Liver (tissue), 9 donors: ENCODE results near the gene PRKAR1B. TPM values are rescaled to one million over a fixed set of nuclear protein-coding genes. Genes with fewer than 3 reads are reported as not detected.

Experiments
- DNase-seq: peaks from one replicate; pipeline ENCODE4 v3.0.0-alpha.2; 2017; ENCODE audit warnings: low spot score
- H3K27ac ChIP-seq, 2 donors: one replicate each; pipeline ENCODE4 v1.7.0; 2013; ENCODE audit warnings: inconsistent platforms in 2 of 2, low read length in 2 of 2, control low read depth in 1 of 2, low read depth in 1 of 2, mild to moderate bottlenecking in 1 of 2
- H3K27me3 ChIP-seq, 4 donors: one replicate each; pipeline versions ENCODE4 v1.6.1 to v1.7.0; 2013; ENCODE audit warnings: low read length in 3 of 4, inconsistent platforms in 1 of 4, mild to moderate bottlenecking in 1 of 4, moderate library complexity in 1 of 4; ENCODE audit not compliant: control insufficient read depth in 4 of 4, insufficient read depth in 4 of 4
- H3K36me3 ChIP-seq, 4 donors: one replicate each; pipeline versions ENCODE4 v1.6.1 to v1.7.0; 2013; ENCODE audit warnings: low read length in 3 of 4, mild to moderate bottlenecking in 3 of 4, low read depth in 1 of 4, moderate library complexity in 1 of 4; ENCODE audit not compliant: control insufficient read depth in 4 of 4, insufficient read depth in 3 of 4
- H3K4me1 ChIP-seq, 4 donors: one replicate each; pipeline versions ENCODE4 v1.6.1 to v1.7.0; 2013; ENCODE audit warnings: low read length in 3 of 4, mild to moderate bottlenecking in 3 of 4, moderate library complexity in 1 of 4; ENCODE audit not compliant: control insufficient read depth in 4 of 4, insufficient read depth in 4 of 4
- H3K4me3 ChIP-seq, 3 donors: one replicate each; pipeline versions ENCODE4 v1.6.1 to v1.7.0; 2013; ENCODE audit warnings: low read length in 3 of 3, control low read depth in 1 of 3, low read depth in 1 of 3, mild to moderate bottlenecking in 1 of 3
- H3K9ac ChIP-seq, 2 donors: one replicate each; pipeline ENCODE4 v1.7.0; 2013; ENCODE audit warnings: low read length in 2 of 2, mild to moderate bottlenecking in 2 of 2, moderate library complexity in 2 of 2, control low read depth in 1 of 2, low read depth in 1 of 2
- H3K9me3 ChIP-seq, 4 donors: one replicate each; pipeline versions ENCODE4 v1.6.1 to v1.7.0; 2013; ENCODE audit warnings: low read length in 3 of 4; ENCODE audit not compliant: control insufficient read depth in 4 of 4
- ATF3 ChIP-seq: IDR thresholded peaks from 2 replicates; pipeline ENCODE4 v1.6.1; 2016; ENCODE audit warnings: antibody characterized with exemption
- FOXA1 ChIP-seq: IDR thresholded peaks from 2 replicates; pipeline ENCODE4 v1.6.1; 2016; ENCODE audit warnings: antibody characterized with exemption
- FOXA2 ChIP-seq: IDR thresholded peaks from 2 replicates; pipeline ENCODE4 v1.6.1; 2016; ENCODE audit warnings: antibody characterized with exemption
- GABPA ChIP-seq, 2 donors: IDR thresholded peaks in 1 of 2; conservative IDR thresholded peaks in 1 of 2; 2 replicates each; pipeline ENCODE4 v1.6.1; 2016; ENCODE audit warnings: antibody characterized with exemption in 2 of 2, mild to moderate bottlenecking in 1 of 2, moderate library complexity in 1 of 2
- HNF4A ChIP-seq, 2 donors: conservative IDR thresholded peaks; 2 replicates each; pipeline ENCODE4 v1.6.1; 2016; ENCODE audit warnings: antibody characterized with exemption in 2 of 2, mild to moderate bottlenecking in 2 of 2
- HNF4G ChIP-seq: IDR thresholded peaks from 2 replicates; pipeline ENCODE4 v1.6.1; 2016; ENCODE audit warnings: antibody characterized with exemption
- JUND ChIP-seq, 2 donors: IDR thresholded peaks; 2 replicates each; pipeline ENCODE4 v1.6.1; 2016; ENCODE audit warnings: antibody characterized with exemption in 2 of 2
- MAX ChIP-seq: IDR thresholded peaks from 2 replicates; pipeline ENCODE4 v1.6.1; 2016; ENCODE audit warnings: antibody characterized with exemption
- NR2F2 ChIP-seq: IDR thresholded peaks from 2 replicates; pipeline ENCODE4 v1.6.1; 2016; ENCODE audit warnings: antibody characterized with exemption
- RAD21 ChIP-seq, 2 donors: IDR thresholded peaks; 2 replicates each; pipeline ENCODE4 v1.6.1; 2016; ENCODE audit warnings: antibody characterized with exemption in 2 of 2, mild to moderate bottlenecking in 2 of 2
- REST ChIP-seq: IDR thresholded peaks from 2 replicates; pipeline ENCODE4 v1.6.1; 2016; ENCODE audit warnings: antibody characterized with exemption, mild to moderate bottlenecking
- RXRA ChIP-seq, 2 donors: IDR thresholded peaks; 2 replicates each; pipeline ENCODE4 v1.6.1; 2017 to 2018; ENCODE audit warnings: antibody characterized with exemption in 2 of 2, mild to moderate bottlenecking in 1 of 2
- SP1 ChIP-seq: IDR thresholded peaks from 2 replicates; pipeline ENCODE4 v1.6.1; 2018; ENCODE audit warnings: antibody characterized with exemption, mild to moderate bottlenecking
- TAF1 ChIP-seq: conservative IDR thresholded peaks from 2 replicates; pipeline ENCODE4 v1.6.1; 2016; ENCODE audit warnings: antibody characterized with exemption, mild to moderate bottlenecking
- YY1 ChIP-seq: IDR thresholded peaks from 2 replicates; pipeline ENCODE4 v1.6.1; 2016; ENCODE audit warnings: antibody characterized with exemption, mild to moderate bottlenecking
- ZBTB33 ChIP-seq: IDR thresholded peaks from 2 replicates; pipeline ENCODE4 v1.6.1; 2016; ENCODE audit warnings: antibody characterized with exemption
- WGBS: extraction: QIAGEN DNeasy Blood & Tissue Kit; methylation state at CpG from one replicate; pipeline ENCODE4 v1.1.7; 2013; 5-methylcytosine and 5-hydroxymethylcytosine counted together
- polyA plus RNA-seq, 2 donors: library from polyadenylated mRNA; stranded (reverse) in 1 of 2; unstranded in 1 of 2; fragments of 200-250 nt in 1 of 2; fragments of >200 nt in 1 of 2; fragmentation: Nextera tagmentation in 1 of 2; extraction: Ambion mirVana in 1 of 2; gene quantifications; one replicate each; pipeline versions ENCODE4 v1.2.1 to v1.2.3, GENCODE V29; 2013 to 2015
- total RNA-seq, 2 donors: library from RNA; depleted of rRNA; stranded (reverse); fragments of >200 nt; gene quantifications; one replicate each; pipeline ENCODE4 v1.2.3, GENCODE V29; 2014
- donor health status: healthy.
- donor health status: healthy.
- donor health status: healthy.
- donor health status: healthy.
- donor health status: healthy.

The PRKAR1B gene
- total and polyA plus RNA-seq, 4 donors, result 11.1 to 14.4 (median 12.4) TPM

GRCh38 chr7:543501-544337 lies 183.4 kb downstream of the PRKAR1B start (continued):
- TF ChIP-seq ZBTB33 (no peak), ATF3 (no peak), RAD21 (IDR thresholded peaks at IDR 0.05) (no peak), GABPA (IDR thresholded peaks at IDR 0.05 in 1 of 2, conservative IDR thresholded peaks at IDR 0.05 in 1 of 2) (no peak), RXRA (IDR thresholded peaks at IDR 0.05) (no peak)

- TF ChIP-seq YY1, result no peak
- TF ChIP-seq ZBTB33, result no peak
- no peak for TF ChIP-seq SP1
- no peak for TF ChIP-seq RAD21 (IDR thresholded peaks at IDR 0.05)
- no peak for TF ChIP-seq HNF4G
- no peak for TF ChIP-seq MAX
- no peak for TF ChIP-seq HNF4A (conservative IDR thresholded peaks at IDR 0.05)
- no peak for TF ChIP-seq FOXA2
- TF ChIP-seq NR2F2, result no peak
- no peak for TF ChIP-seq TAF1
- no peak for TF ChIP-seq GABPA (IDR thresholded peaks at IDR 0.05 in 1 of 2, conservative IDR thresholded peaks at IDR 0.05 in 1 of 2)
- Histone ChIP-seq H3K36me3 (no peaks in the 10 kb centered on the region), H3K27me3 (no peaks in the 10 kb centered on the region), H3K4me3 (no peak overlapping the region), H3K9me3 (peaks cover 0 to 2% (median 0%) of the 10 kb centered on the region in 4 donors), H3K27ac (no peak overlapping the region), H3K9ac (no peak overlapping the region), H3K4me1 (no peaks in the 10 kb centered on the region)
- DNase-seq, result no peak
- 77% methylated on average over 27 of the region's 27 CpGs for WGBS
Measured at GRCh38 chr7:542713-543500, 184.2 kb downstream of the PRKAR1B start.

- 92% methylated on average over 28 of the region's 28 CpGs for WGBS
- no peak overlapping the region for H3K27ac ChIP-seq
- no peak for DNase-seq
- no peak overlapping the region for H3K9ac ChIP-seq
- H3K4me1 ChIP-seq, result no peaks in the 10 kb centered on the region
- no peak overlapping the region for H3K4me3 ChIP-seq
- H3K9me3 ChIP-seq, result peaks cover 0 to 2% (median 0%) of the 10 kb centered on the region in 4 donors
- no peaks in the 10 kb centered on the region for H3K27me3 ChIP-seq
- H3K36me3 ChIP-seq, result no peaks in the 10 kb centered on the region
- no peak for TF ChIP-seq RXRA (IDR thresholded peaks at IDR 0.05)
- TF ChIP-seq ATF3, result no peak
- no peak for TF ChIP-seq FOXA2
- TF ChIP-seq JUND (IDR thresholded peaks at IDR 0.05), result no peak
- TF ChIP-seq FOXA1, result no peak
- no peak for TF ChIP-seq REST
- no peak for TF ChIP-seq NR2F2
- no peak for TF ChIP-seq SP1
- no peak for TF ChIP-seq HNF4G
- no peak for TF ChIP-seq HNF4A (conservative IDR thresholded peaks at IDR 0.05)
- no peak for TF ChIP-seq ZBTB33
Measured at GRCh38 chr7:542131-542712, 184.9 kb downstream of the PRKAR1B start.
